HG03196 (cell line): ENCODE data around the gene SNTN.

Source experiments
- ATAC-seq: cut with Tn5 transposase; IDR thresholded peaks from one replicate; pipeline ENCODE4 v1.9.1; 2021; ENCODE audit not compliant: unreplicated experiment

Gene SNTN

GRCh38 chr3:63673111-63673510, 20.6 kb downstream of the SNTN start:
- no peak for ATAC-seq

GRCh38 chr3:63674586-63674985, 22.1 kb downstream of the SNTN start:
- ATAC-seq: no peak

GRCh38 chr3:63679186-63679585, 26.7 kb downstream of the SNTN start:
- ATAC-seq: no peak

GRCh38 chr3:63684081-63684480, 31.6 kb downstream of the SNTN start:
- ATAC-seq: no peak

- ATAC-seq: no peak
These were observed 32.9 kb downstream of the SNTN start for GRCh38 chr3:63685340-63685739.

GRCh38 chr3:63687278-63688225, 35.1 kb downstream of the SNTN start:
- ATAC-seq: no peak

GRCh38 chr3:63689285-63689684, 36.8 kb downstream of the SNTN start:
- ATAC-seq: no peak

GRCh38 chr3:63693351-63693750, 40.9 kb downstream of the SNTN start:
- ATAC-seq: no peak

GRCh38 chr3:63705092-63705645, 52.7 kb downstream of the SNTN start:
- no peak for ATAC-seq

- no peak for ATAC-seq
These were observed 54.0 kb downstream of the SNTN start for GRCh38 chr3:63706321-63707085.

GRCh38 chr3:63707731-63708130, 55.3 kb downstream of the SNTN start:
- no peak for ATAC-seq

GRCh38 chr3:63709576-63709975, 57.1 kb downstream of the SNTN start:
- ATAC-seq: no peak
